ENCODE results near the gene PDLIM3.

DNA sequence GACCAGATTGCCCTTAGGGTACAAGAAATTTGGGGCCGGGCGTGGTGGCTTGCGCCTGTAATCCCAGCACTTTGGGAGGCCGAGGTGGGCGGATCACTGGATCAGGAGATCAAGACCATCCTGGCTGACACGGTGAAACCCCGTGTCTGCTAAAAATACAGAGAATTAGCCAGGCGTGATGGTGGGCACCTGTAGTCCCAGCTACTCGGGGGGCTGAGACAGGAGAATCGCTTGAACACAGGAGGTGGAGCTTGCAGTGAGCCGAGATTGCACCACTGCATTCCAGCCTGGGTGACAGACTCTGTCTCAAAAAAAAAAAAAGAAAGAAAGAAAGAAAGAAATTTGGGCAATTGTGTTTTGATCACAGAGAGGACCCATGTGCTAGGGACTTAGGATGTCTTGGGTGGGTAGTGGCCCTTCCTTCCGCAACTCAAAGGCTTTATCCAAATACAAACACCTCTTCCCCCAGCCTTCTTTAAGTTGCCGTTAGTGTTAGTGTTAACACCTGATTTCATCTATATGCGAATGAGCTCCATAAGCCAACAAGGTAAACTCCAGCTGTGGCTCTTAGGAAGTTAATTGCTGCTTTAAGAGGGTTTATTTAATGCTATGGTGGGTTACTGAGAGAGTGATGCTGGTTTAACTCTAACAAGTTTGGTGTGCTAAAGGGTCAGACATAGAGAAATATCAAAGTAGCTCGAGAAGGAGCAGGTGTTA lies 55.1 kb downstream of the PDLIM3 start:
- no peak for TF ChIP-seq POLR2A (IDR thresholded peaks at IDR 0.05)
- TF ChIP-seq CTCF (IDR thresholded peaks at IDR 0.05): no peak
- TF ChIP-seq EP300 (IDR thresholded peaks at IDR 0.05): no peak
- no peak for TF ChIP-seq POLR2AphosphoS5 (IDR thresholded peaks at IDR 0.05)
